H1 (cell line): ENCODE data around the gene ANKRD12. TPM values are rescaled to one million over a fixed set of nuclear protein-coding genes. Genes with fewer than 3 reads are reported as not detected.

Source experiments
- CTCF ChIA-PET: fragments of 300-600 bp; sonication (Branson Sonifier 250); formaldehyde crosslinking; loops from one replicate; lab custom pipeline; 2021; ENCODE audit not compliant: partially characterized antibody; lab: Charles Lee
- POLR2A ChIA-PET: fragments of 300-600 bp; sonication (Branson Sonifier 250); formaldehyde crosslinking; loops from one replicate; lab custom pipeline; 2021; ENCODE audit warnings: inconsistent platforms; ENCODE audit not compliant: partially characterized antibody; lab: Charles Lee
- DNase-seq, 2 experiments: peaks; one replicate each; pipeline versions ENCODE4 v3.0.0 to v3.0.0-alpha.2; 2010 to 2022; ENCODE audit warnings: low spot score in 2 of 2, low read depth in 1 of 2, mixed read lengths in 1 of 2
- FAIRE-seq: peaks from 2 replicates; lab custom pipeline; 2011; peaks lifted over from hg19 to GRCh38; lab: Jason Lieb, UNC
- H2AFZ ChIP-seq: 2 replicates; pipeline ENCODE4 v1.8.1; 2012; ENCODE audit warnings: low read length, inconsistent platforms
- H2AK5ac ChIP-seq: 2 replicates; pipeline ENCODE4 v1.6.1; 2013; ENCODE audit warnings: low read depth, low read length
- H2BK120ac ChIP-seq: replicated peaks from 2 replicates; pipeline ENCODE3; 2013; ENCODE audit warnings: low read depth, low read length, inconsistent platforms
- H2BK12ac ChIP-seq: 2 replicates; pipeline ENCODE4 v1.6.1; 2013; ENCODE audit warnings: low read depth, low read length
- H2BK15ac ChIP-seq: 2 replicates; pipeline ENCODE4 v1.6.1; 2013; ENCODE audit warnings: low read length
- H2BK20ac ChIP-seq: 2 replicates; pipeline ENCODE4 v1.6.1; 2013; ENCODE audit warnings: low read length
- H2BK5ac ChIP-seq: 2 replicates; pipeline ENCODE4 v1.6.1; 2013; ENCODE audit warnings: low read depth, low read length
- H3K14ac ChIP-seq: 2 replicates; pipeline ENCODE4 v1.6.1; 2013; ENCODE audit warnings: inconsistent platforms; ENCODE audit not compliant: insufficient read length
- H3K18ac ChIP-seq: 2 replicates; pipeline ENCODE4 v1.6.1; 2013; ENCODE audit warnings: low read length; ENCODE audit errors: extremely low read depth
- H3K23ac ChIP-seq: 2 replicates; pipeline ENCODE4 v1.6.1; 2013; ENCODE audit warnings: inconsistent platforms; ENCODE audit not compliant: insufficient read length
- H3K23me2 ChIP-seq: 2 replicates; pipeline ENCODE4 v1.6.1; 2013; ENCODE audit warnings: low read depth, low read length
- H3K27ac ChIP-seq: 2 replicates; pipeline ENCODE4 v1.6.1; 2011; ENCODE audit warnings: low read depth, low read length, inconsistent platforms
- H3K27me3 ChIP-seq, 4 experiments: replicated peaks in 1 of 4; 1 replicate in 1 of 4; 2 replicates in 3 of 4; pipeline versions ENCODE4 v1.6.1 to v1.8.1; 2011 to 2013; ENCODE audit warnings: low read length in 3 of 4, mild to moderate bottlenecking in 3 of 4, inconsistent platforms in 2 of 4, mixed read lengths in 2 of 4, moderate library complexity in 1 of 4; ENCODE audit not compliant: control insufficient read depth in 3 of 4, insufficient read depth in 3 of 4; ENCODE audit errors: extremely low read depth in 1 of 4
- H3K36me3 ChIP-seq, 4 experiments: 2 replicates each; pipeline versions ENCODE4 v1.6.1 to v1.8.1; 2011 to 2013; ENCODE audit warnings: mild to moderate bottlenecking in 4 of 4, low read length in 3 of 4, moderate library complexity in 2 of 4, control low read depth in 1 of 4, inconsistent platforms in 1 of 4; ENCODE audit not compliant: insufficient read depth in 4 of 4, control insufficient read depth in 2 of 4
- H3K4ac ChIP-seq: replicated peaks from 2 replicates; pipeline ENCODE3; 2013; ENCODE audit warnings: low read length, low read depth, mixed read lengths, inconsistent platforms; ENCODE audit not compliant: insufficient read length
- H3K4me1 ChIP-seq, 4 experiments: replicated peaks in 1 of 4; 1 replicate in 1 of 4; 2 replicates in 3 of 4; pipeline versions ENCODE4 v1.6.1 to v1.8.1; 2011 to 2013; ENCODE audit warnings: low read length in 3 of 4, inconsistent platforms in 2 of 4, mixed read lengths in 1 of 4; ENCODE audit not compliant: insufficient read depth in 4 of 4, control insufficient read depth in 3 of 4
- H3K4me2 ChIP-seq, 2 experiments: 2 replicates each; pipeline versions ENCODE4 v1.6.1 to v1.8.1; 2011 to 2013; ENCODE audit warnings: low read depth in 2 of 2, low read length in 2 of 2, control low read depth in 1 of 2, inconsistent platforms in 1 of 2, mild to moderate bottlenecking in 1 of 2; ENCODE audit not compliant: insufficient read depth in 1 of 2
- H3K4me3 ChIP-seq, 4 experiments: fragments of 200-600, 300-600 bp in 1 of 4; sonication (generic), shearing (Covaris generic), sonication (Bioruptor Twin) in 1 of 4; 2 replicates each; pipeline versions ENCODE4 v1.5.1 to v1.8.1; 2011 to 2016; ENCODE audit warnings: low read length in 4 of 4, low read depth in 3 of 4, control low read depth in 2 of 4, inconsistent platforms in 2 of 4, mild to moderate bottlenecking in 2 of 4, mixed read lengths in 1 of 4, moderate library complexity in 1 of 4; ENCODE audit not compliant: insufficient read depth in 2 of 4; ENCODE audit errors: extremely low read depth in 1 of 4
- H3K56ac ChIP-seq: replicated peaks from 2 replicates; pipeline ENCODE3; 2013; ENCODE audit warnings: low read depth, mild to moderate bottlenecking, mixed read lengths, low read length, inconsistent platforms; ENCODE audit not compliant: insufficient read length
- H3K79me1 ChIP-seq: 2 replicates; pipeline ENCODE4 v1.6.1; 2013; ENCODE audit warnings: low read depth, low read length, control low read depth
- H3K79me2 ChIP-seq, 2 experiments: 2 replicates each; pipeline versions ENCODE4 v1.6.1 to v1.8.1; 2012 to 2013; ENCODE audit warnings: low read length in 2 of 2, mild to moderate bottlenecking in 2 of 2, inconsistent platforms in 1 of 2; ENCODE audit not compliant: insufficient read depth in 2 of 2, control insufficient read depth in 1 of 2
- H3K9ac ChIP-seq, 4 experiments: replicated peaks in 1 of 4; 1 replicate in 1 of 4; 2 replicates in 3 of 4; pipeline versions ENCODE4 v1.6.1 to v1.8.1; 2011 to 2013; ENCODE audit warnings: low read depth in 3 of 4, low read length in 3 of 4, control low read depth in 2 of 4, mild to moderate bottlenecking in 2 of 4, moderate library complexity in 2 of 4, inconsistent platforms in 1 of 4; ENCODE audit errors: extremely low read depth in 1 of 4
- H3K9me3 ChIP-seq, 2 experiments: 2 replicates each; pipeline versions ENCODE4 v1.6.1 to v1.8.1; 2012 to 2013; ENCODE audit warnings: mild to moderate bottlenecking in 2 of 2, moderate library complexity in 2 of 2, control low read depth in 1 of 2, inconsistent platforms in 1 of 2, low read depth in 1 of 2, low read length in 1 of 2, mixed read lengths in 1 of 2; ENCODE audit not compliant: insufficient read depth in 2 of 2
- H4K20me1 ChIP-seq, 2 experiments: replicated peaks in 1 of 2; 2 replicates each; pipeline versions ENCODE3 to v1.8.1; 2011 to 2013; ENCODE audit warnings: inconsistent platforms in 2 of 2, low read length in 2 of 2, mild to moderate bottlenecking in 1 of 2; ENCODE audit not compliant: insufficient read depth in 2 of 2, control insufficient read depth in 1 of 2
- H4K5ac ChIP-seq: 2 replicates; pipeline ENCODE4 v1.6.1; 2013; ENCODE audit warnings: low read length, low read depth, mixed read lengths, inconsistent platforms; ENCODE audit not compliant: insufficient read length
- H4K8ac ChIP-seq: 2 replicates; pipeline ENCODE4 v1.8.0; 2013; ENCODE audit warnings: mild to moderate bottlenecking, moderate library complexity, low read length, inconsistent platforms; ENCODE audit not compliant: insufficient read depth; ENCODE audit errors: extremely low read depth
- H4K91ac ChIP-seq: replicated peaks from 2 replicates; pipeline ENCODE3; 2013; ENCODE audit warnings: low read length, mixed read lengths, inconsistent platforms; ENCODE audit not compliant: insufficient read length
- CREB1 ChIP-seq: IDR thresholded peaks from 2 replicates; pipeline ENCODE4 v1.6.1; 2012; ENCODE audit warnings: inconsistent platforms
- E2F6 ChIP-seq: IDR thresholded peaks from 2 replicates; pipeline ENCODE4 v1.6.1; 2012; ENCODE audit warnings: inconsistent platforms
- HDAC6 ChIP-seq: IDR thresholded peaks from one replicate; pipeline ENCODE4 v1.7.1; 2012; ENCODE audit warnings: low read depth, mild to moderate bottlenecking, inconsistent platforms, low read length, moderate library complexity
- JUND ChIP-seq: IDR thresholded peaks from 2 replicates; pipeline ENCODE4 v1.6.1; 2011; ENCODE audit warnings: mild to moderate bottlenecking, improper control_type of control experiment, low read length
- KDM1A ChIP-seq: fragments of 200-600, 300-600 bp; sonication (generic); IDR thresholded peaks from 2 replicates; pipeline ENCODE4 v1.7.1; 2016; ENCODE audit warnings: mild to moderate bottlenecking, low read length, borderline replicate concordance
- MAFK ChIP-seq: IDR thresholded peaks from 2 replicates; pipeline ENCODE4 v1.6.1; 2012; ENCODE audit warnings: low read depth, mild to moderate bottlenecking, improper control_type of control experiment, low read length
- RBBP5 ChIP-seq: IDR thresholded peaks from 2 replicates; pipeline ENCODE4 v1.7.1; 2012; ENCODE audit warnings: low read depth, mild to moderate bottlenecking, inconsistent platforms, low read length, moderate library complexity, borderline replicate concordance
- RXRA ChIP-seq: IDR thresholded peaks from 2 replicates; pipeline ENCODE4 v1.6.1; 2011; ENCODE audit warnings: low read depth, mild to moderate bottlenecking, low read length, moderate library complexity; ENCODE audit not compliant: insufficient read depth
- SRF ChIP-seq: IDR thresholded peaks from 2 replicates; pipeline ENCODE4 v1.6.1; 2011; ENCODE audit warnings: mild to moderate bottlenecking, low read depth, low read length, moderate library complexity
- TCF12 ChIP-seq: IDR thresholded peaks from 2 replicates; pipeline ENCODE4 v1.6.1; 2011; ENCODE audit warnings: low read depth, mild to moderate bottlenecking, low read length
- TEAD4 ChIP-seq: IDR thresholded peaks from 2 replicates; pipeline ENCODE4 v1.6.1; 2012; ENCODE audit warnings: low read depth, low read length, inconsistent platforms, mixed read lengths
- WGBS, 2 experiments: shearing (Covaris generic) in 1 of 2; methylation state at CpG; one replicate each; pipeline versions ENCODE4 v1.1.6 to v1.1.7; 2013 to 2015; ENCODE audit warnings: low lambda C conversion rate in 2 of 2, mixed read lengths in 2 of 2, inconsistent platforms in 1 of 2, low coverage in 1 of 2, missing lambda C conversion rate in 1 of 2; ENCODE audit not compliant: insufficient replicate concordance in 2 of 2, insufficient coverage in 1 of 2, insufficient read length in 1 of 2; ENCODE audit errors: extremely low coverage in 1 of 2, missing lambda C conversion rate in 1 of 2; 5-methylcytosine and 5-hydroxymethylcytosine counted together
- polyA plus RNA-seq, 7 experiments: library from polyadenylated mRNA; depleted of rRNA in 3 of 7; stranded (reverse) in 5 of 7; unstranded in 2 of 7; fragments of >200 nt in 5 of 7; fragments of 200-250 nt in 2 of 7; gene quantifications; 1 replicate in 5 of 7; 2 replicates in 1 of 7; 4 replicates in 1 of 7; pipeline versions ENCODE4 v1.2.1 to v1.2.3, GENCODE V29; 2011 to 2013; ENCODE audit warnings: missing spikeins in 2 of 7, mixed read lengths in 2 of 7
- total RNA-seq: library from RNA; stranded (reverse); fragmentation: NEBNext Ultra II Directional; extraction: Animal tissue kit (Norgen Biotek cat#: 25700); gene quantifications from 2 replicates; pipeline ENCODE4 v1.2.1, GENCODE V29; 2021

ANKRD12 gene
- total and polyA plus RNA-seq, 2 of the 8 experiments (the other 6 are each of a cell fraction or from before 2014, with no cell fraction given) = 2.6 to 37.9 TPM

DNA sequence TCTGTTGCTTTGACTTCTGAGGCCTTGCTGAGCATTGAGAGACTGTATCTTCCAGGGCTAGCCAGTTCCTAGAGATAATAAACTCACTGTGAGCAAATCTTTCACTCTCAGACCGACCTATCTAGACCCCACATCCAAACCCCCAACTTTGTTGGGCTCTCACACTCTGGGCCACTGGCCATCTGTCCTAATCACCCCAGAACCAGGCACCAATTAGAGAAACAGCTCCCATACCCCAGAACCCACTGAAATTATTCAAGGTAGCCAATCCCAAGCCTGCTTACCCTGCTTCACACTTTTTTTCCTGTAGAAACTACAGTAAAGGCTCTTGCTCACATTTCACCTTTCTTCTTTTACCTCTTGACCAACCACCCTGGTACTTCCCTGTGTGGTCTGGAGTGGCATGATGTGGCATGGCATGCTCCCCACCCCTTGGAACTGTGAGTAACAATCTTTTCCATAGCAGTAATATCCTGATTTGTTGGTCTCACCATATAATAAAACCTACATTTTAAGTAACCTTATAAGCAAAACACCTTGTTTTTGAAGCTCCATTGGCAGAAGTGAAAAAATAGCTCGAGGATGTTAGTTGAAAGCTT lies 55.2 kb downstream of the ANKRD12 start:
- Histone ChIP-seq H2BK12ac (no peak overlapping the region), H4K5ac (no peak overlapping the region), H3K27me3 (no peaks in the 10 kb centered on the region), H3K4ac (no peak overlapping the region), H3K56ac (no peak overlapping the region), H3K4me1 (no peaks in the 10 kb centered on the region), H2BK20ac (no peak overlapping the region), H3K14ac (no peak overlapping the region), H3K36me3 (peaks cover 0 to 3% (median 0%) of the 10 kb centered on the region in 4 experiments; a peak in 1 of 8 replicates), H3K23me2 (no peaks in the 10 kb centered on the region), H3K9me3 (no peaks in the 10 kb centered on the region), H2BK120ac (no peak overlapping the region), H4K8ac (no peak overlapping the region), H3K27ac (no peak overlapping the region), H3K23ac (no peak overlapping the region), H2AFZ (no peak overlapping the region), H2AK5ac (no peak overlapping the region), H3K79me1 (no peaks in the 10 kb centered on the region), H3K4me2 (no peak overlapping the region), H4K91ac (no peak overlapping the region), H3K79me2 (0 out of 4 replicates have a peak, but pooled peaks cover 0 to 2% of the 10 kb centered on the region in 2 experiments), H2BK15ac (no peak overlapping the region), H3K9ac (no peak overlapping the region), H3K4me3 (no peak overlapping the region), H2BK5ac (no peak overlapping the region), H4K20me1 (peaks cover 0 to 2% of the 10 kb centered on the region in 2 experiments), H3K18ac (no peak overlapping the region)
- WGBS, 2 experiments = 91% methylated on average over 2 of the region's 2 CpGs; no CpG with 5 or more reads in 1 of the 2 experiments
- DNase-seq = no peak
- ChIA-PET CTCF (interaction anchor here (0.6 kb wide), 1 partner anchor 427 kb away, joined by 4 read pairs; no protein-coding TSS in a partner anchor), POLR2A (interaction anchor here (0.9 kb wide), 1 partner anchor 13 kb away, joined by 3 read pairs; no protein-coding TSS in a partner anchor)
- FAIRE-seq = no peak
- TF ChIP-seq E2F6 (no peak), RBBP5 (no peak), RXRA (no peak), KDM1A (no peak), TEAD4 (no peak), SRF (no peak), TCF12 (no peak), JUND (no peak), HDAC6 (no peak), MAFK (no peak), CREB1 (no peak)
